CD8-positive, alpha-beta memory T cell (primary cell): ENCODE data around the gene MYO3B. TPM values are rescaled to one million over a fixed set of nuclear protein-coding genes. Genes with fewer than 3 reads are reported as not detected.

Experiments used
- CTCF ChIA-PET: fragments of 350-600 bp; sonication (Branson Sonifier 250); formaldehyde crosslinking; loops from one replicate; lab custom pipeline; 2021; ENCODE audit warnings: antibody characterized with exemption; lab: Charles Lee
- POLR2A ChIA-PET: fragments of 350-600 bp; sonication (Branson Sonifier 250); formaldehyde crosslinking; loops from one replicate; lab custom pipeline; 2021; ENCODE audit warnings: antibody characterized with exemption; lab: Charles Lee
- DNase-seq, 5 donors: peaks; one replicate each; pipeline versions ENCODE4 v3.0.0 to v3.0.0-alpha.2; 2020 to 2022; ENCODE audit warnings: mixed read lengths in 1 of 5
- H3K27ac ChIP-seq: one replicate; pipeline ENCODE4 v1.7.0; 2013; ENCODE audit warnings: low read depth, mild to moderate bottlenecking, low read length, moderate library complexity
- H3K27me3 ChIP-seq: 2 replicates; pipeline ENCODE4 v1.7.0; 2013; ENCODE audit warnings: low read length, mild to moderate bottlenecking; ENCODE audit not compliant: insufficient read depth, poor library complexity, severe bottlenecking
- H3K36me3 ChIP-seq: 2 replicates; pipeline ENCODE4 v1.7.0; 2013; ENCODE audit warnings: mild to moderate bottlenecking, low read length, moderate library complexity; ENCODE audit not compliant: insufficient read depth
- H3K4me1 ChIP-seq: 2 replicates; pipeline ENCODE4 v1.7.0; 2013; ENCODE audit warnings: mild to moderate bottlenecking, low read length, moderate library complexity; ENCODE audit not compliant: insufficient read depth
- H3K4me3 ChIP-seq: 2 replicates; pipeline ENCODE4 v1.7.0; 2013; ENCODE audit warnings: mild to moderate bottlenecking, low read length
- H3K9me3 ChIP-seq: 2 replicates; pipeline ENCODE4 v1.7.0; 2013; ENCODE audit warnings: mild to moderate bottlenecking, low read length
- H3K27ac Mint-ChIP-seq, 8 donors: one replicate each; pipeline ENCODE4 v1.8.0; 2020 to 2021; ENCODE audit warnings: mixed read lengths in 8 of 8, mild to moderate bottlenecking in 6 of 8, inconsistent platforms in 3 of 8, moderate library complexity in 3 of 8
- H3K27me3 Mint-ChIP-seq, 2 donors: one replicate each; pipeline ENCODE4 v1.8.0; 2020 to 2021; ENCODE audit warnings: mixed read lengths in 2 of 2, mild to moderate bottlenecking in 1 of 2, moderate library complexity in 1 of 2
- H3K36me3 Mint-ChIP-seq, 3 donors: one replicate each; pipeline ENCODE4 v1.8.0; 2020 to 2021; ENCODE audit warnings: mixed read lengths in 3 of 3, inconsistent platforms in 1 of 3, mild to moderate bottlenecking in 1 of 3
- H3K4me1 Mint-ChIP-seq, 3 donors: one replicate each; pipeline ENCODE4 v1.8.0; 2020 to 2021; ENCODE audit warnings: mixed read lengths in 3 of 3, inconsistent platforms in 1 of 3, mild to moderate bottlenecking in 1 of 3
- H3K4me3 Mint-ChIP-seq, 7 donors: one replicate each; pipeline ENCODE4 v1.8.0; 2020 to 2021; ENCODE audit warnings: mixed read lengths in 7 of 7, mild to moderate bottlenecking in 6 of 7, moderate library complexity in 4 of 7, inconsistent platforms in 2 of 7
- H3K9me3 Mint-ChIP-seq, 5 donors: one replicate each; pipeline ENCODE4 v1.8.0; 2020 to 2022; ENCODE audit warnings: mixed read lengths in 5 of 5, mild to moderate bottlenecking in 3 of 5, moderate library complexity in 2 of 5, inconsistent platforms in 1 of 5
- polyA plus RNA-seq: library from polyadenylated mRNA; unstranded; fragments of 300-500 nt; fragmentation: Illumina TruSeq; gene quantifications from one replicate; pipeline ENCODE4 v1.2.3, GENCODE V29; 2021
- total RNA-seq, 2 experiments: library from RNA; stranded (reverse); gene quantifications; one replicate each; pipeline ENCODE4 v1.2.3, GENCODE V29; 2021

Gene MYO3B
- total and polyA plus RNA-seq, 3 experiments from 2014 or later: 0.08 to 0.33 (median 0.18) TPM

- no peaks in the 10 kb centered on the region for H3K9me3 ChIP-seq
- H3K36me3 ChIP-seq: no peaks in the 10 kb centered on the region
- H3K4me1 ChIP-seq: no peaks in the 10 kb centered on the region
- H3K27me3 Mint-ChIP-seq: peaks cover 4 to 39% of the 10 kb centered on the region in 2 donors
- DNase-seq: no peak
- H3K4me1 Mint-ChIP-seq: no peaks in the 10 kb centered on the region
- H3K4me3 Mint-ChIP-seq: no peak overlapping the region
- ChIA-PET POLR2A (no interaction called here), CTCF (no interaction called here)
- no peaks in the 10 kb centered on the region for H3K9me3 Mint-ChIP-seq
- no peaks in the 10 kb centered on the region for H3K27me3 ChIP-seq
- no peak overlapping the region for H3K27ac ChIP-seq
- H3K36me3 Mint-ChIP-seq: no peaks in the 10 kb centered on the region
- H3K4me3 ChIP-seq: no peak overlapping the region
- no peak overlapping the region for H3K27ac Mint-ChIP-seq
Measured at GRCh38 chr2:170238776-170239175, 60.8 kb downstream of the MYO3B start.

DNA sequence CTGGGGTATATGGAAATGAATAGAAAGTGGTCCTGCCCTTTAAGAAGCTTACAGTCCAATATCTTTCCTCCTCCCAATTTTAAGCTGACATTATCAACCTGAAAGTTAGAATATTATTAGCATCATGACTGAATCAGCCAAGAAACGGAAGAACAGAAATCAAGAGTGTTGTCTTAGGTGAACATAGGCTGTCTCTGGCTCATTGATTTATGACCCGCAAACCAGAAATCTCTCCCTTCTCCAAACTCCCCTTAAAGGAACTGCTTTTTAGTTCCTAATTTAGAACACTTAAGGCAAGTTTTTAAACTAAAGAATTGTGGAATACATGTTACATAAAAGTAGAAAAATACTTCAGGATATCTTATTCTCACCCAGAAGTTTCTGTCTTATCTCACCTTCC is 62.7 kb downstream of the MYO3B start:
- no peak for DNase-seq
- no peak overlapping the region for H3K4me3 Mint-ChIP-seq
- H3K27me3 Mint-ChIP-seq: peaks cover 7 to 49% of the 10 kb centered on the region in 2 donors
- Histone ChIP-seq H3K27ac (no peak overlapping the region), H3K4me3 (no peak overlapping the region), H3K36me3 (no peaks in the 10 kb centered on the region), H3K4me1 (no peaks in the 10 kb centered on the region), H3K27me3 (no peaks in the 10 kb centered on the region), H3K9me3 (no peaks in the 10 kb centered on the region)
- H3K4me1 Mint-ChIP-seq: no peaks in the 10 kb centered on the region
- no peak overlapping the region for H3K27ac Mint-ChIP-seq
- ChIA-PET POLR2A (no interaction called here), CTCF (no interaction called here)
- no peaks in the 10 kb centered on the region for H3K36me3 Mint-ChIP-seq
- H3K9me3 Mint-ChIP-seq: no peaks in the 10 kb centered on the region

DNA sequence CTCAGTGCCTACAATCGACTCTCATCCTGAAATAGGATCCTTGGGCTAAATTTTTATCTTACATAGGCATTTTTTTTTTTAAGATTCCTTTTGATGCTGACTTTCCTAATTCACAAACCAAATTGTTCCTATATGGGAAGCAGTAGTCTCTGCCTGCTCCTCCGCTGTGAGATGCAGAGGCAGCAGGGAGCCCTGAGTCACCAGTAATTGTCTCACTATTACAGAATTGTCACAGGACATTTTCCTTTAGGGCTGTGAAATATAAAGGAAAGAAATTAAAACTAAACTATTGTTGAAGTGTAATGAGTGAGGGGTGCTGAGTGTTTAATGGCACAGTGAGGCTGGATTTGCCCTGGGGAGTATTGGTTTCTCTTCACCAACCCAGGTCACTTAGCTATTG is 63.8 kb downstream of the MYO3B start:
- POLR2A ChIA-PET: interaction anchor here (0.8 kb wide), 1 partner anchor 549 kb away, joined by 6 read pairs; no protein-coding TSS in a partner anchor
- Mint-ChIP-seq H3K27me3 (peaks cover 7 to 53% of the 10 kb centered on the region in 2 donors), H3K27ac (no peak overlapping the region), H3K9me3 (no peaks in the 10 kb centered on the region), H3K4me3 (no peak overlapping the region), H3K4me1 (no peaks in the 10 kb centered on the region), H3K36me3 (no peaks in the 10 kb centered on the region)
- Histone ChIP-seq H3K4me1 (no peaks in the 10 kb centered on the region), H3K4me3 (no peak overlapping the region), H3K27me3 (no peaks in the 10 kb centered on the region), H3K36me3 (no peaks in the 10 kb centered on the region), H3K27ac (no peak overlapping the region), H3K9me3 (no peaks in the 10 kb centered on the region)
- CTCF ChIA-PET: no interaction called here
- DNase-seq: no peak

GRCh38 chr2:170243118-170243837 is 65.3 kb downstream of the MYO3B start:
- Histone ChIP-seq H3K36me3 (no peaks in the 10 kb centered on the region), H3K4me1 (no peaks in the 10 kb centered on the region), H3K4me3 (no peak overlapping the region), H3K27me3 (no peaks in the 10 kb centered on the region), H3K27ac (no peak overlapping the region), H3K9me3 (no peaks in the 10 kb centered on the region)
- H3K27me3 Mint-ChIP-seq: peaks cover 7 to 53% of the 10 kb centered on the region in 2 donors
- POLR2A ChIA-PET: no interaction called here
- no peaks in the 10 kb centered on the region for H3K36me3 Mint-ChIP-seq
- H3K4me1 Mint-ChIP-seq: no peaks in the 10 kb centered on the region
- no peaks in the 10 kb centered on the region for H3K9me3 Mint-ChIP-seq
- H3K4me3 Mint-ChIP-seq: no peak overlapping the region
- no peak for DNase-seq
- CTCF ChIA-PET: no interaction called here
- no peak overlapping the region for H3K27ac Mint-ChIP-seq

DNA sequence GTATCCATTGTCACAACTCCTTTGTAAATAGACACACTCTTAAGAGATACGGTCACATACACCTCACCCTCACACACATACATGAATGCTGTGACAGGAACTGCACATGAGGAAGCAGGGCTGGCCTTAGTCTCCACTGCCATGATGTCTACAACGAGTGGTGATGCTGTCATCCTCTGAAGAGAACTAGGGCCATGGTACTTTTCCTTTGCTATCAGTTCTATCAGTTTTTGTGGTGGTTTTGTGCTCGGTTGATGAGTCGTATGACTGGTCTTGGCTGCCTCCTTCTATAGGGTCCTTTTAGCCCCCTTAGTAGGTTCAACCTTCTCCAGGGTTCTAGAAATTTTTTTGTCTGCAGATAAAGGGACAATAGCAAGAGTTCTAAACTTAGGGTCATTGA is 66.0 kb downstream of the MYO3B start:
- H3K36me3 Mint-ChIP-seq: no peaks in the 10 kb centered on the region
- no peak for DNase-seq
- Histone ChIP-seq H3K27ac (no peak overlapping the region), H3K36me3 (no peaks in the 10 kb centered on the region), H3K9me3 (no peaks in the 10 kb centered on the region), H3K4me3 (no peak overlapping the region), H3K4me1 (no peaks in the 10 kb centered on the region), H3K27me3 (no peaks in the 10 kb centered on the region)
- no peak overlapping the region for H3K4me3 Mint-ChIP-seq
- no peaks in the 10 kb centered on the region for H3K4me1 Mint-ChIP-seq
- POLR2A ChIA-PET: no interaction called here
- no peaks in the 10 kb centered on the region for H3K9me3 Mint-ChIP-seq
- H3K27me3 Mint-ChIP-seq: peaks cover 7 to 54% of the 10 kb centered on the region in 2 donors
- CTCF ChIA-PET: no interaction called here
- H3K27ac Mint-ChIP-seq: peak overlapping the region in 1 of 8 donors; percentile 7

GRCh38 chr2:170244555-170244954 is 66.6 kb downstream of the MYO3B start:
- H3K36me3 ChIP-seq: no peaks in the 10 kb centered on the region
- POLR2A ChIA-PET: no interaction called here
- Mint-ChIP-seq H3K27me3 (peaks cover 8 to 54% of the 10 kb centered on the region in 2 donors), H3K36me3 (no peaks in the 10 kb centered on the region), H3K27ac (peak overlapping the region in 1 of 8 donors; percentile 41), H3K9me3 (no peaks in the 10 kb centered on the region), H3K4me3 (no peak overlapping the region), H3K4me1 (no peaks in the 10 kb centered on the region)
- H3K4me3 ChIP-seq: no peak overlapping the region
- H3K27me3 ChIP-seq: no peaks in the 10 kb centered on the region
- H3K4me1 ChIP-seq: no peaks in the 10 kb centered on the region
- CTCF ChIA-PET: no interaction called here
- H3K9me3 ChIP-seq: no peaks in the 10 kb centered on the region
- DNase-seq: no peak
- no peak overlapping the region for H3K27ac ChIP-seq

DNA sequence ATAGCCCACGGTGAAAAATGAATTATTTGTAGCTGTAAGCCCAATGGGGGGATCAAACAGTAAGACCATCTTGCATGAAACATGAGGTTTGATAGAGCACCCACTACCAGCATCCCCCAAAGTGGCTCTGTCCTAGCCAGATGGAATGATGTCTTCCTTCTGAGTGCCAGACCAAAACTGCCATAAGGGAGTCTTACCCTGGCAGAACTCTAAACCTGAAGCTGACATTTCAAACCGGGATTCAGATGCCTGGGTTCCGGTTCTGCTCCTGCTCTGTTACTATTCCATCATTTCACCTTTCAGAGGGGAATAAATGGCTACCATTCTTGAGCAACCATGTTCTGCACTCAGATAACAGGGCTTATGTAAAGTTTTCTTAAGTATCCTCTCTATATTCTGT is 67.4 kb downstream of the MYO3B start:
- Histone ChIP-seq H3K27ac (no peak overlapping the region), H3K4me1 (no peaks in the 10 kb centered on the region), H3K27me3 (no peaks in the 10 kb centered on the region), H3K4me3 (no peak overlapping the region), H3K36me3 (no peaks in the 10 kb centered on the region), H3K9me3 (no peaks in the 10 kb centered on the region)
- DNase-seq: no peak
- Mint-ChIP-seq H3K9me3 (no peaks in the 10 kb centered on the region), H3K27ac (no peak overlapping the region), H3K4me1 (no peaks in the 10 kb centered on the region), H3K4me3 (no peak overlapping the region), H3K36me3 (no peaks in the 10 kb centered on the region), H3K27me3 (peaks cover 8 to 53% of the 10 kb centered on the region in 2 donors)
- POLR2A ChIA-PET: no interaction called here
- CTCF ChIA-PET: no interaction called here

DNA sequence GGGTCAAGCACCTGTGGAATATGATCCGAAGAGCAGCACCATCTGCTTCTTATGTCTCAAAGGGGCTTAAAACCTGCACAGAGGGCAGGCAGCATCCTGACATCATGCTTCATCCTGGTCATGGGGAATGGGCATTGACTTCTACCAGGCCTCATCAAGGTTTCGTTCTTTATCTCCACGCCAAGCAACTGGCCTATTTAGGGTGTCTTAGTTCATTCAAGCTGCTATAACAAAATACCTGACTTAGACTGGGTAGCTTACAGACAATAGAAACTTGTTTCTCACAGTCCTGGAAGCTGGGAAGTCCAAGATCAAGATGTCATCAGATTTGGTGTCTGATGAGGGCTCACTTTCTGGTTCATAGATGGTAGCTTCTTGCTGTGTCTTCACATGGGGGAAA is 69.4 kb downstream of the MYO3B start:
- ChIA-PET POLR2A (no interaction called here), CTCF (no interaction called here)
- H3K4me1 Mint-ChIP-seq: no peaks in the 10 kb centered on the region

More for the DNA sequence above, 69.4 kb downstream of the MYO3B start:
- Mint-ChIP-seq H3K27ac (no peak overlapping the region), H3K27me3 (peaks cover 5 to 46% of the 10 kb centered on the region in 2 donors), H3K36me3 (no peaks in the 10 kb centered on the region), H3K4me3 (no peak overlapping the region), H3K9me3 (no peaks in the 10 kb centered on the region)
- DNase-seq: no peak
- no peak overlapping the region for H3K27ac ChIP-seq
- H3K4me1 ChIP-seq: no peaks in the 10 kb centered on the region
- no peaks in the 10 kb centered on the region for H3K36me3 ChIP-seq
- H3K9me3 ChIP-seq: no peaks in the 10 kb centered on the region
- no peaks in the 10 kb centered on the region for H3K27me3 ChIP-seq
- H3K4me3 ChIP-seq: no peak overlapping the region
